GM12891 (cell line): Measurements from ENCODE around the gene STK32B.

Experiments used
- POLR2A ChIP-seq: IDR thresholded peaks from 2 replicates; pipeline ENCODE4 v1.6.1; 2011; ENCODE audit warnings: low read depth, low read length, control low read depth
- TAF1 ChIP-seq: IDR thresholded peaks from 2 replicates; pipeline ENCODE4 v1.6.1; 2011; ENCODE audit warnings: low read depth, low read length, control low read depth

DNA sequence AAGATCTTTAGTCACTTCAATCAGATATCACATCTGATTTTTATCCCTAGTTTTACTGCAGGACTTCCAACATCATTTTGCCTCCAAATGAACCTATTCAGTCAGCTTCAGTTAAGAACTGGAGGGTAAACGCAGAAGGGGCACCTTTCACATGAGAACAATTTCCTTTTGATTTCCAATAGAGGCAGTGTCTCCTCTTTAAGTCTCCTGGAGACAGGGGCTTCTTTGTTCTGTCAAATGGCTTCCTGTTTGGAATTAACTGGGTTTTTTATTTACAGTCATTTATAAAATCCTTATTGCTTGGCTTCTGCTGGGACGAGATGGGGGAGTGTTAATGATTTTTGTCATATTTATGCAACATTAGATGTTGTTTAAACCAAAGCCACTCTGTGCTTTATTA is 164.0 kb downstream of the STK32B start:
- no peak for TF ChIP-seq POLR2A
- TF ChIP-seq TAF1, result no peak
